Caco-2 (cell line): ENCODE data around the gene MACROH2A2. TPM values are rescaled to one million over a fixed set of nuclear protein-coding genes. Genes with fewer than 3 reads are reported as not detected.

Experiments used
- BruUV-seq: library from RNA; stranded (reverse); fragments of 400-500 nt; replicated peaks from 2 replicates; lab custom pipeline; 2021; lab: Mats Ljungman, UMichigan
- CTCF ChIA-PET: fragments of 300-600 bp; sonication (Branson Sonifier 250); formaldehyde crosslinking; loops from one replicate; lab custom pipeline; 2022; ENCODE audit warnings: antibody characterized with exemption; lab: Charles Lee
- POLR2A ChIA-PET: fragments of 300-600 bp; sonication (Branson Sonifier 250); formaldehyde crosslinking; loops from one replicate; lab custom pipeline; 2022; ENCODE audit warnings: antibody characterized with exemption; lab: Charles Lee
- DNase-seq, 2 experiments: peaks; one replicate each; pipeline versions ENCODE4 v3.0.0 to v3.0.0-alpha.2; 2020 to 2022
- H3K27me3 ChIP-seq: replicated peaks from 2 replicates; pipeline ENCODE4 v1.6.0; 2011; ENCODE audit warnings: low read length; ENCODE audit not compliant: control insufficient read depth, insufficient read depth
- H3K36me3 ChIP-seq: 2 replicates; pipeline ENCODE4 v1.5.1; 2011; ENCODE audit warnings: low read length; ENCODE audit not compliant: control insufficient read depth, insufficient read depth
- H3K4me1 ChIP-seq: fragments of 250-450 bp; sonication (Bioruptor Pico); 2 replicates; pipeline ENCODE4 v1.5.1; 2020; ENCODE audit warnings: mild to moderate bottlenecking
- H3K4me3 ChIP-seq: 2 replicates; pipeline ENCODE4 v1.5.1; 2011; ENCODE audit warnings: low read depth, mild to moderate bottlenecking, control low read depth, low read length
- H3K9me3 ChIP-seq: fragments of 250-450 bp; sonication (Bioruptor Pico); 2 replicates; pipeline ENCODE4 v1.5.1; 2020; ENCODE audit warnings: mild to moderate bottlenecking, moderate library complexity
- H3K27ac Mint-ChIP-seq: one replicate; pipeline ENCODE4 v1.8.0; 2022; ENCODE audit warnings: mixed read lengths; ENCODE audit not compliant: unreplicated experiment
- H3K27me3 Mint-ChIP-seq: one replicate; pipeline ENCODE4 v1.8.0; 2022; ENCODE audit warnings: mixed read lengths; ENCODE audit not compliant: insufficient read depth, unreplicated experiment
- H3K36me3 Mint-ChIP-seq: one replicate; pipeline ENCODE4 v1.8.0; 2022; ENCODE audit warnings: mild to moderate bottlenecking, mixed read lengths; ENCODE audit not compliant: insufficient read depth, unreplicated experiment
- H3K4me1 Mint-ChIP-seq: one replicate; pipeline ENCODE4 v1.8.0; 2022; ENCODE audit warnings: low read depth, mixed read lengths; ENCODE audit not compliant: unreplicated experiment
- H3K4me3 Mint-ChIP-seq: one replicate; pipeline ENCODE4 v1.8.0; 2022; ENCODE audit warnings: mild to moderate bottlenecking, moderate library complexity, mixed read lengths; ENCODE audit not compliant: unreplicated experiment
- H3K9me3 Mint-ChIP-seq: one replicate; pipeline ENCODE4 v1.8.0; 2022; ENCODE audit warnings: mixed read lengths; ENCODE audit not compliant: unreplicated experiment
- CTCF ChIP-seq, 2 experiments: fragments of 200-600 bp in 1 of 2; IDR thresholded peaks; 1 replicate in 1 of 2; 2 replicates in 1 of 2; pipeline versions ENCODE4 v1.5.1 to v1.8.0; 2011 to 2022; ENCODE audit warnings: antibody characterized with exemption in 1 of 2, control low read depth in 1 of 2, inconsistent platforms in 1 of 2, low read depth in 1 of 2, low read length in 1 of 2, mild to moderate bottlenecking in 1 of 2, moderate library complexity in 1 of 2; ENCODE audit not compliant: insufficient read depth in 1 of 2, severe bottlenecking in 1 of 2, unreplicated experiment in 1 of 2
- intact Hi-C: fragments of 100-400 bp; cut with micrococcal nuclease; formaldehyde crosslinking; loops from one replicate; pipeline ENCODE4 v1.10.0; 2022; ENCODE audit not compliant: unreplicated experiment
- total RNA-seq: library from RNA; stranded (reverse); gene quantifications from 2 replicates; pipeline ENCODE4 v1.2.3, GENCODE V29; 2022

The MACROH2A2 gene
- total RNA-seq, 1 experiment from 2014 or later = 6.1 TPM

- no peak for TF ChIP-seq CTCF (IDR thresholded peaks at IDR 0.05; ENCODE audit: insufficient read depth in 1 of 2, low read depth in 1 of 2, low read length in 1 of 2, severe bottlenecking in 1 of 2, unreplicated experiment in 1 of 2)
- peaks cover 2% of the 10 kb centered on the region; the same call in 1 of the 2 replicates for H3K27me3 ChIP-seq
- H3K4me3 ChIP-seq = no peak overlapping the region
- intact Hi-C loops = no loop called here
- H3K4me1 ChIP-seq = no peaks in the 10 kb centered on the region
- no TSS peak for BruUV-seq
- Mint-ChIP-seq H3K4me1 (no peaks in the 10 kb centered on the region), H3K27me3 (no peaks in the 10 kb centered on the region), H3K9me3 (peaks cover 32% of the 10 kb centered on the region), H3K4me3 (no peak overlapping the region), H3K36me3 (no peaks in the 10 kb centered on the region), H3K27ac (no peak overlapping the region)
- peaks cover 32% of the 10 kb centered on the region for H3K9me3 ChIP-seq
- POLR2A ChIA-PET = no interaction called here
- CTCF ChIA-PET = no interaction called here
- H3K36me3 ChIP-seq = no peaks in the 10 kb centered on the region
- no peak for DNase-seq
Measured at GRCh38 chr10:70032667-70033289, 19.9 kb upstream of the MACROH2A2 start.

- Histone ChIP-seq H3K9me3 (peaks cover 35% of the 10 kb centered on the region), H3K36me3 (no peaks in the 10 kb centered on the region), H3K4me1 (no peaks in the 10 kb centered on the region), H3K27me3 (peaks cover 2% of the 10 kb centered on the region; the same call in 1 of the 2 replicates), H3K4me3 (no peak overlapping the region)
- DNase-seq = no peak
- H3K36me3 Mint-ChIP-seq = no peaks in the 10 kb centered on the region
- CTCF ChIA-PET = no interaction called here
- POLR2A ChIA-PET = no interaction called here
- H3K9me3 Mint-ChIP-seq = peaks cover 35% of the 10 kb centered on the region
- H3K27me3 Mint-ChIP-seq = peaks cover 3% of the 10 kb centered on the region
- no peak overlapping the region for H3K4me3 Mint-ChIP-seq
- no TSS peak for BruUV-seq
- H3K4me1 Mint-ChIP-seq = no peaks in the 10 kb centered on the region
- intact Hi-C loops = no loop called here
- no peak for TF ChIP-seq CTCF (IDR thresholded peaks at IDR 0.05; ENCODE audit: insufficient read depth in 1 of 2, low read depth in 1 of 2, low read length in 1 of 2, severe bottlenecking in 1 of 2, unreplicated experiment in 1 of 2)
- no peak overlapping the region for H3K27ac Mint-ChIP-seq
Measured at GRCh38 chr10:70034232-70034631, 18.4 kb upstream of the MACROH2A2 start.

GRCh38 chr10:70035531-70035930, 17.1 kb upstream of the MACROH2A2 start:
- peaks cover 7% of the 10 kb centered on the region for H3K27me3 Mint-ChIP-seq
- TF ChIP-seq CTCF (IDR thresholded peaks at IDR 0.05; ENCODE audit: insufficient read depth in 1 of 2, low read depth in 1 of 2, low read length in 1 of 2, severe bottlenecking in 1 of 2, unreplicated experiment in 1 of 2) = no peak
- Histone ChIP-seq H3K36me3 (no peaks in the 10 kb centered on the region), H3K9me3 (peaks cover 35% of the 10 kb centered on the region), H3K27me3 (peaks cover 2% of the 10 kb centered on the region; the same call in 1 of the 2 replicates), H3K4me1 (no peaks in the 10 kb centered on the region), H3K4me3 (no peak overlapping the region)
- intact Hi-C loops = no loop called here
- ChIA-PET POLR2A (interaction anchor here (0.6 kb wide), 1 partner anchor 111 kb away, joined by 4 read pairs; the partner anchor contains the start of gene TYSND1), CTCF (no interaction called here)
- no peak overlapping the region for H3K4me3 Mint-ChIP-seq
- H3K27ac Mint-ChIP-seq = no peak overlapping the region
- H3K4me1 Mint-ChIP-seq = no peaks in the 10 kb centered on the region
- no peak for DNase-seq
- no peaks in the 10 kb centered on the region for H3K36me3 Mint-ChIP-seq
- H3K9me3 Mint-ChIP-seq = peaks cover 28% of the 10 kb centered on the region
- BruUV-seq = no TSS peak
